GM21367 (cell line): ENCODE data around the gene LHFPL3.

Source experiments
- ATAC-seq: cut with Tn5 transposase; IDR thresholded peaks from one replicate; pipeline ENCODE4 v1.9.1; 2021; ENCODE audit not compliant: unreplicated experiment

LHFPL3 gene

DNA sequence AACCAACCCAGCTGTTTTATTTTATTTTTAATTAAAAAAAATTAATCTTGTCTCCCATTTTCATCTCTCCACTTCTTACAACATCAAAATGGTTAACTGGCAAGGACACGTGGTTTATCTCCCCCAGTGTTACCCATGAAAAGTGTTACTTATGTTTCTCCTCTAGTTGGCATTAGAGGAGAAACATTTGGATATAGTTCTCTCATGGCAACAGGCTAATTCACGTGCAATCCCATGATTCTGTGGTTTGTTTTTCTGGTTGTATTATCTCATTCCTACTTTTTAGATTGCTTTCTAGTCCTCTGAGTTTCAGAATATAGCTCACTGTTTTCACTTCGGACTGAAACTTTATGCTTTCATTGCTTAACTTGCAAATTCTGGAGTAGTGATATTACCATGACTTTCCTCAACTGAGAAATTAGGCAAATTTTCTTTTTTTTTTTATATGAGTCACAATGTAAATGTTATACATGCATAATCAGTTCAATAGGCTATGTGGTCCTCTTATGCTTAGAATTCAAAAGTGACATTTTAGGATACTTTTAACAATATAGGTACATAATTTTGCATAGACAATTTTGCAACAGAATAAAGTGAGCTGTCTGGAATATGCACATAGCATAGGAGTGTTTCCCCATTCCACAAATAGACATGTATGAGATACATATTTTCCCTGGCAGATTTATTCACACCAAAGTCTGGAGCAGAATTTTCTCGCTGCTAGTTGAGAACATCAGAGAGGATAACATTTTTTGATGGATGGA is 43.0 kb downstream of the LHFPL3 start:
- ATAC-seq, result no peak

DNA sequence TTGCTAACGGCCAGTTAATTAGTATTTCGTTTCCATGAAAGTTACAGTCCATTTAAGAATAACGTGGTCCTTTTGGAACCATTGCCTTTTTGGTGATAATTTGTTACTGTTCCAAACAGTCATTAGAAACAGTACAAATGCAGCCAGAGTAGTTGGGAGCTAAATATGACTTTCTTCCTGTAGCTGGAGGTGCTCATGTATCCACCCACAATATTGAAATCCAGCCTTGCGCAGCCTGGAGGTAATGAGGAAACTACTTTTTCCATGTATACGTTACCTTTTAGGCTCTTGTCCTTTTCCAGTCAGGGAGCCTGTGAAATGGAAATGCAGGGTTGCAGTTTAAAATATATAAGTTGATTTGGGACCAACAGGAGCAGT is 43.6 kb downstream of the LHFPL3 start:
- ATAC-seq, result no peak

DNA sequence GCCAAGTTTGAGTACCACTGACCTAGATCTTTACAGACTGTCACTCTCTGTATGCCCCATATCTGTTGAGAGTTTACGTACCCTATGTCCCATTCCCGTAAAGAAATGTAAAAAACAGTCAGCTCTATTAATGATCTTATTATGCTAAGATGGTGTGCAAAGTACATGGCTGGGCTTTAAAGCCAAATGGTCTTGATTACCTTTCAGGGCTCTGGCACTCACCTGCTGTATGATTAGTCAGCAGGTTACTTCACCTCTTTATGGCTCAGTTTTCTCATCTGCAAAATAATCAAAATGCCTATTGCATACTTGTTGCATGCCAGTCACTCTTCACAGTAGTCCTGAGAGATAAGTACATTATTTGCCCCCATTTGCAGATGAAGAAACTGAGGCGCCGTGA is 54.2 kb downstream of the LHFPL3 start:
- ATAC-seq, result no peak

DNA sequence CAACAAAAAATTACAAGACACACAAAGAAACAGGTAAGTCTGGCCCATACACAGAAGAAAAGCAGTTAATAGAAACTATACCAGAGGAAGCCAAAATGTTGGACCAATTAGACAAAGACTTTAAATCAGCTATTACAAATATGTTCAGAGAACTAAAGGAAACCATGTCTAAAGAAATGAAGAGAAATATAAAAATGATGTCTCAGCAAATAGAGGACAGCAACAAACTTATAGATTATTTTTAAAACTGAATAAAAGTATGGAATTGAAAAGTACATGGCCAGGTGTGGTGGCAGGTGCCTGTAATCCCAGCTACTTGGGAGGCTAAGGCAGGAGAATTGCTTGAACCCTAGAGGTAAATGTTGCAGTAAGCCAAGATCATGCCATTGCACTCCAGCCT is 58.5 kb downstream of the LHFPL3 start:
- no peak for ATAC-seq

DNA sequence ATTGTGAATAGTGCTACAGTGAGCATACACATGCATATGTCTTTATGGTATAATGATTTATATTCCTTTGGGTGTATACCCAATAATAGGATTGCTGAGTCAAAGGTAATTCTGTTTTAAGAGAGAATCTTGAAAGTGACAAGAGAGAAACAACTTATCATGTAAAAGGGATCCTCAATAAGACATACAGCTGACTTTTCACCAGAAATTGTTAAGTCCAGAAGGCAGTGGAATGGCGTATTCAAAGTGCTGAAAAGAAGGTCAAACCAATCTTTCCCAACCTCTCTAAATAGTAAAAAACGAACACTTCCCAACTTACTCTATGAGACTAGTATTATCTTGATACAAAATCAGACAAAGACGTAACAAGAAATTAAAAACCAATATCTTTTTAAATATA is 59.8 kb downstream of the LHFPL3 start:
- no peak for ATAC-seq

DNA sequence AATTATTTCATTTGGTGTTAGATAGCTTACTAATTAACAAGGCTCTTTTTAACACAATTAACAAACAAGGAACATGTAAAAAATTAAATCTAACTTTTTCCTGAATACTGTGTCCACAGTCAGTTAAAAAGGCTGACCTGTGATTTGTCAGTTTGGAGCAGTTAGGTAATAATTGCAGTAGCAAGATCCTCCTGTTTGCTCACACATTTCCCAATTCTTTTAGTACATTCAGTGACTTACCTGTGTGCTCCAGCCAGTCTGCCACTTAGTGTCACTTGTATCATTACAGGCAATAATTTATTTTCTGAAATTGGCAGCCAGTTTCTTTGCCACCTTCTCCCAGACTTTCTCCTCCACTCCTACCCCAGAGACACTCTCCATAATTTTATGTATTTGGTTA is 66.8 kb downstream of the LHFPL3 start:
- ATAC-seq, result no peak

DNA sequence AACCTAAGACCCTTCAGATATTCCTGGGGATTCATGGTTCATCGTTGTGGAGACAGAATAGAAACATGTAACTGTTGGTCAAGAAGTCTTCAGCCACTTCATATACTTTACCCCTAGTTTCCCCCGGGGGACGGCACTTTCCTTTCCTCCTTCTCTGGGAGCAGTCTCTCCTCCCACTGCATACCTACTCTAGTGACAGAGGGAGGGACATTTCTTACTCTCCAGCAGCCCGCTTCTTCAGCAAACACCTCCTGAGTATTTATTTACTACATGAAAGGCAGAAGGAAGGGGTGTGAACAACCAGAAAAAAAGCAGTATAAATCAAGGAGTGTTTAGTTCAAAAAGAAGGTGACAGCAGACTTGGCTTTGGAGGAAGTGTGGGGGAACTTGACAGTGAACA is 69.0 kb downstream of the LHFPL3 start:
- ATAC-seq, result no peak

DNA sequence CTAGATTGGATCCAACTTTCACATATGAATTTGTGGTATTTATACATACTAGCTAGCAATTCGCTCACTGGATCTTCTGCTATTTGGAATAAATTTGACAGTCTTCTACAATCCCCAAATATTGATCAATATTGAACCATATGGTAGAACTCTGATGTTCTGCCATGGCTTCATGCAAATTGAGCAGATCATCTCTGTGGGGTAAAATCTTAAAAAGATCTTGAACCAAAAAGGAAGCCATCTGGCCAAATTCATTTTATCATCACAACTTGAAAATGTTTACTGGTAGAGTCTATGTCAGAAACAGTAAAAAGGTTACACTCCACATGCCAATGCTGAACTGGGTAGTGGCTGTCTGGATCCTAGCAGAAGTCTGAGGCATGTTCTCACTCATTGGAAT is 80.0 kb downstream of the LHFPL3 start:
- no peak for ATAC-seq

DNA sequence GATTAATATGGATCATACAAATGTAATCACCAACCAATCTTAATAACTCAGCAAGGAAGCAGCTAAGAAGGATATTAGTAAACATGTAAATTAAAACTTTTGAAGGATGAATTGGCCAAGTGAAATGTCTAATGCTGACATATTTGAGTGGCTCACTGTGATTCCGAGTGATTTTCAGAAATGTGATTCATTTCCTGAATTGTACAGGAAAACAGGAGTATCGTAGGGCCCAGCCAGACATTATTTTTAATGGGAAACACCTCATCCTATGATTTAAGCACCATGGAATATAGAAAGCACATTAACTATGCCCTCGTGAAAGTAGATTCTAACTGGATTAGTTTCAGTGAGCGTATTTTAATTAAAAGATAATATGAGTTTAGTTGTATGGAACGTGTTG is 82.3 kb downstream of the LHFPL3 start:
- ATAC-seq, result no peak

DNA sequence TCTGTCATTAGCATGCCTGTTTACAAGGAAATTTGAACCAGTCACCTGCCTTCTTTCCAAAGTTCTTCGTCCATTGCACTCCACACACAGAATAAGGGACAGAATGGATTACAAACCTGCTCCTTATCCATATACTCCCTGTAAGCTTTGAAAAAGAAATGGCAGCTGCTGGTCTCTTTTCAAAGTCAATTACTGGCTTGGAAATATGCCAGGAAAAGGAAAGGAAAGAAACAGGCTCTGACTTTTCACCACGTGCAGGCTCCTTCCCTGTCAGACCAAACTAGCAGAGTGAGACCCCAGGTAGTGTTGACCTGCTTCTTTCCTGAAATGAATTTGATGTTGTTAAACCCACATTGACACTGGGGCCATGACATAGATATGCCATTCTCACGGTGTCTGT is 84.5 kb downstream of the LHFPL3 start:
- ATAC-seq, result no peak

DNA sequence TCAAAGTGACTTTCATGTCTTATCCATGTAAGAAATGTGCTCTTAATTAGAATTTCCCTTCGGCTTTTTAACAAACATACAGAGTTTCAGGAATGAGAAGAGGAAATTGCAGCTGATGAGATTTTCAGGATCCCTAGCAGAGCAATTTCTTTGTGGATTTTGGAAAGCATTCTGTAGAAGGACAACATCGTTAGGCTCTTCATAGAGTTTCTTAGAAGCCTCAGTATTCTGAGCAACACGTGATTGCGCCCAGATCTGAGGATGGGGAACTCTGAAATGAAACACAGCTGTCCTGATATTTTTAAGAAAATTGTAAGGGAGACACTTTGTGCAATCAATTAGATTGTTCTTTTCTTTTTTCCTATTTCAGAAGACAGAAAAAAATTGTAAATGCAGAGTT is 85.8 kb downstream of the LHFPL3 start:
- ATAC-seq, result no peak

DNA sequence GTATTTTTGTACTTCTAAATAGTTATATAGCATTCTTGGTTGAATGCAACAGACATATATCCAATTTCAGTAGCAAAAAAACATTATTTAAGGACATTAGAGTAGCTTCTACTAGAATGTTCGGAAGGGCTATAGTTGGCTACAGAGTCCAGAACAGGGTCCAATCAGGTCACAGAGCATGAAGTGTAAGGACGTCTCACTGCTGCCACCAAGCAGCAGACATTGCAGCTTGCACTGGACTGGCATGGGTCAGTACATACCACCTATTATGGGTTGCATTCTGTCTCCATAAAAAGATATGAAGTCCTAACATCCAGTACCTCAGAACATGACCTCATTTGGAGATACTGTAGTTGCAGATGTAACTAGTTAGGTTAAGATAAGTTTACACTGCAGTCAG is 87.3 kb downstream of the LHFPL3 start:
- no peak for ATAC-seq

DNA sequence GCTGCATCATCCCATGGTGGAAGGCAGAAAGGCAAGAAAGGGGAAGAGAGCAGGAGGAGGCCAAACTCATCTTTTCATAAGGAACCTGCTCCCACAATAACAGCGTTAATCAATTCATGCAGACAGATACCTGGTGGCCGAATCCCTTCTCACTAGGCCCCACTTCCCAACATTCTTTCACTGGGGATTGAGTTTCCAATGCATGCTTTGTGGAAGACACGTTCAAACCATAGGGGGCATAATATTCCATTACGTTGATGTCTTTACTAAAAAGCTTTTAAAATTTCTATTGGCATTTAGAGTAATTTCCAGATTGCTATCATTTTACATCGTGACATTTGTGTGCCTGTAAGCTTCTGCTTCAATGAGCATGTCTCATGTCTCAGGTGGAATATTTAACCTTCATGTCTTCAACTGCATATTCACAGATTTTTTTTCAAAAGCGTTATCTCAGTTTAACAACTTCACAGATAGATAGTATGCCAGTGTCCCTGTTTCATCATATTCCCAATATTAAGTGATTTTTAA is 88.5 kb downstream of the LHFPL3 start:
- no peak for ATAC-seq

DNA sequence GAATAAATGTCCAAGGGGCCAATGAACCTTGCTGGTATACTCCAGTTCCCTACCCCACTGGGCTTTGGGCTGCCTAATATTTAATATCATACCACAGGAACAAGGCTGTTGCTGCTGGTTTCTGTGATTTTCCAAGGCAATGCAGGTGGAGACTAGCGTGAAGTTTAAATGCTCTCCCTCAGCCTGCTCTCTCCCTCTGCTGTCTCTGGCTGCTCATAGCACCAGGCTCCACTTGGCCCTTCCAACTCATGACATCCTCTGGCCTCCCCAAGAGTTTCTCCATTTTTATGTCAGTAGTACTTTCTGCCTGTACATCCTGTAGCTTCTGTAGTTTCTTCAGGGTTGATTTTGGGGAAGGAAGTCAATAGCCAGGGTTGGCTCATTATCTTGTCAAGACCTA is 103.5 kb downstream of the LHFPL3 start:
- no peak for ATAC-seq

DNA sequence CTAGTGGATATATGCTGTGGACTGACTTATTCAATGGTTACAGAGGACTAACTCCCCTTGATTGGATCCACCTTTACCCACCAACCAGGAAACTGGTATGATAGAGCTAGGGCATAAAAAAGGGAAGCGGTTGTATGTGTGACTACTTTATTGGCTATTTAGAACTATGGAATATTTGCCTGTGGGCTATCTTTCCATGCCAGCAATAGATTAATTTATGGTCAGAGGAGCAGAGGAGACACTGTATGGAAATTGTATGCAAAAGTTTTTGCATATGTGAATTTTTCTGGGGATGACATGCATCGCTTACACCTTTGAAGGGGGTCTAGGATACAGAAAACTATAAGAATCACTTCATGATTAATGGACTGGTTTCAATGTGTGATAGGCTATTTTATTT is 105.7 kb downstream of the LHFPL3 start:
- ATAC-seq, result no peak

DNA sequence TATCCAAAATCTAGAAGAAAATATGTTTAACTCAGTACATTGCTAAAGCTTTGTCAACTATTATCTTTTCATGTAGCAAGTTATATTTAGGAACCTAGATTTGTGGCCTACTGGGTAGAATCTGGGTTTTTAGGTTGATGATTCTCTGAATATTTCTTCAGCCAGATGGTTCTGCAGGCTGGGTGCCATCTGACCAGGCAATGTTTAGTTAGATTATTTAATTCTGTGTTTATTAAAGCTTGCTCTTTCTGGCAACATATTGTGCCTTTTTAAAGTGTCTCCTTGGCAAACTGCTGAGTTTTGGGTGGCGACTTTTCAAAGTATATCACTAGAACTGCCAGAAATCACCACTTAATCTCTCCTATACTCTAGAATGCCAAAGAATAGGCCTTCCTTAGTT is 114.1 kb downstream of the LHFPL3 start:
- ATAC-seq, result no peak

DNA sequence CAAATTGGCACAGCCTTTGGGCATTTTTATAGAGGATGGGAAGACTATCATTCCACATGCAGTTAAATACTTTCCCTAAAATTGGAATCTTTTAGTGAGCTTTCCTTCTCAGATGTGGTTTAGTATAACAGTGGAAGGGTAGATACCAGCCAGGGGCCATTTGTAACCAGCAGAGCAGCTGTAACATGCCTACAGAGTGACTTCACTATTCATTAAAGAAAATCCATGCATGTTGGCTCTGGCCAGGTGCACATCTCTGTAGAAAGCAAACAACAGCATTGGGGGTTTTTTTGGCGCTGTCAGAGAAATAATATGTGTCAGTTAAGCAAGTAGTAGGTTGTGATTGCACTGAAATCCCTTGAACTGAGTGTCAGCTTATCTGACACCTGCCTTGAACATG is 115.6 kb downstream of the LHFPL3 start:
- no peak for ATAC-seq

DNA sequence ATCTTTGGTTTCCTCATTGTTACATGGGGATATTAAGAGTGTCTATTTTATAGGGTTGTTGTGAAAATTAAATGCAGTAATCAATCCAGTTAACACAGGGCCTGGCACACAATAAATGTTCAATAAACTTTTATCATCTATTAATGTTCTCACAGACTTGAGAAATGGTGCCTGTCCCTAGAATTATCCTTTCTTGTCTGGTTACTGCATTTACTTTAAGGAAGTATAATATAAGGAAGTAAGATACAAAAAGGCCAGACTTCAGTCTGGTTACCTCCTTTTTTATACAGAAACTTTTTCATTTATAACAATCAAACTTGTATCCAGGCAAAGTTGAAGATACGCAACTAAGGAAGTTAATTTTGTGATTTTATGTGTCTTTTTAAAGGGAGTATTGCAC is 117.0 kb downstream of the LHFPL3 start:
- ATAC-seq, result no peak

DNA sequence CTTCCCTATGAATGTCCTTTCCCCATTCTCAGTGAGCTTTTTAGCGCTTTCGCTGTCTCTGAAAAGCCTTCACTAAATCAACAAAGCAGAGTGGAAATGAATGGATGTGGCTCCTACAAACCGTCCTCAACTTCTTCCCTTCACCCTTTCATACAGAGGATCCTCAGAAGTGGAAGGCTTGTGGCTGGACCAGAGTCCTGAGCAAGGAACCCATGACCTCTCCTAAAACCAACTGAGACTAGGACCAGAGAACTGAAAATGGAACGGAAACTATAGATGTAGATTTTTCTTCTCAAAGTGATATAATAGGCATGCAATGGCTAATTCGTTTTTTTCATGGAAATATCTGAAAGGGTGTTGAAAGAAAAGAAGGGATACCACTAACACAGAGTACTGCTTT is 122.5 kb downstream of the LHFPL3 start:
- no peak for ATAC-seq

DNA sequence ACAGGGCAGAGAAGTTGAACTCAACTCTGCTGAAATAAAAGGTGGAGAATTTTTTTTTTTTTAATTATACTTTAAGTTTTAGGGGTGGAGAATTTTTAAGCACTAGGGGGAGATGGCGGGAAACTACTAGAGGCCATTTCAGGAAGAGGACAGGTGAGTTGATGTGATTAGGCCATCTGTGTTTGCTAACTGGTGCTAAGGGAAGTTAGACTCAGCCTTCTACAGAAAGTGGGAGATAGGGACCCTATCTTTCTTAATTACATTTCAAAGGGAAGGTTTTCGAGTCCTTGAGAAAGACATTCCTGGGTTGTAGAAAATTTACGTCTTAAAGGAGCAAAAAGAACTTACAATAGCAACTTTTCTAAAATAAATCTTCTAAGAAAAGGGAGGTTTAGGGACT is 124.8 kb downstream of the LHFPL3 start:
- no peak for ATAC-seq

DNA sequence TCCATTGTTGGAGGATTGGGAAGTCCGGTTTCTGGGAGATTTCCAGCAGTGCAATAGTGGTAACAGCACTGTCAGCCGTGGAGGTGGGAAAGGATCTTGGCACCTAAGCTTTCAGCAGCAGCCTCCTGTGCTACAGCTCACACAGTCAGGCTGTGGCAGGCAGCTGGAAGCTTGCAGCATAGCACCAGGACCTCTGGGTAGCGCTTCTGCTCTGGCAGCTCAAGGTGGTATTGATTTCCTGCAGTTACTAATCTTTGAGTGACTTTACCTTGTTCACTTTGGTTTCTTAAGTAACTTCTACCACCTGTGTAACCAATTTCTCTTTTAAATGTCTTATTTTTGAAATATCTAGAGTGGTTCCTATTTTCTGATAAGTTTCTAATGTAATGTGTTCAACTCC is 130.5 kb downstream of the LHFPL3 start:
- ATAC-seq, result no peak

DNA sequence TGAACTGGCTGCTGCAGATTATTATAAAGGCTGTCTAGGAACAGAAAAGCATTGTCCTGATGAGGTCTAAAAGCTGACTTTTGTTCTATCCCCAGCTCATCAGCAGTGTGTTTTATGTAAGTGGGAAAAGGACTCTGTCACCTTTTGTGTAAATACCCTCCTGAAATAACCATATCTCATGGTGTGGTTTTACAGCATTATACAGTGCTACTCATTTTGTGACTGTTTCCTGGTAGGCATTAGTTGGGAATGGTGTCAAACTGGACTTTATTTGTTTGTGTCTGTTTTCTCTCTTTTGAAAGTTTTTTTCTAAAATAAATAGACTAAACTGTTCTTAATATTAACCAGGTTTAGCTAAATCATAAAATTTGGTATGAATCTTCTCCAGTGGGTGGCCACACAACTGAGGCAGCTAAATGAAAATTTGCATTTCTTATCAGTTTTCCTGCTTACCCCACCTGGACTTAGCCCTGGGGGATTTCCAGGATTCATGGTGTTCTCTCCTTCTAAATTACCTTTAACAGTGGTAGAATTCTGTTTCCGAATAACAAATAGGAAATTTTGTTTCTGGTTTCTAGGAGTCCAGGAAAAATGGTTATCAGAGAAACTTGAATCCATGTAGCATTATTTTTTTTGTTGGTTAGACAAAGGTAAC is 140.9 kb downstream of the LHFPL3 start:
- ATAC-seq, result no peak

DNA sequence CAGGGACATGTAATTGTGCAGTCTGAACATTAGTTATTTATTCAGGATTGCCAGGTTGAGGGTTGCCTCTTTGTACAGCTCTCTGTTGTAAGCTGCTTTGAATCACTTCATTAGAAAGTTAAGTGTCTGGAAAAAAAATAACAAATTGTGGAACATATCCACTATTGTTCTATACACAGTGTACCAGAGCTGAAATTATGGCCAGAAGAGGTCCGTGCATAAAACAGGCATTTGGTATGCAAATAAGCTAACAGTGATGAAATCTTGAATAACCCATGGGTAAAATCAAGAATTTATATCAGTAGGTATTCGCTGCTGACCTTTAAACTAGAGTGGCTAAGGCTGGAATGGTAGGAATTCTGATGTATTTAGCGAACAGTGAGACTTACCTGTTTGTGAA is 152.1 kb downstream of the LHFPL3 start:
- no peak for ATAC-seq
